Frontal cortex (tissue), 4 donors: ENCODE measurements around the gene LRRC26. TPM values are rescaled to one million over a fixed set of nuclear protein-coding genes. Genes with fewer than 3 reads are reported as not detected.

Experiments
- DNase-seq, 2 donors: peaks; one replicate each; pipeline ENCODE4 v3.0.0; 2012; ENCODE audit warnings: low spot score in 2 of 2
- FAIRE-seq: peaks from 2 replicates; lab custom pipeline; 2012; peaks lifted over from hg19 to GRCh38; lab: Jason Lieb, UNC
- total RNA-seq: library from RNA; depleted of rRNA; stranded (reverse); fragments of >200 nt; gene quantifications from one replicate; pipeline ENCODE4 v1.2.3, GENCODE V29; 2014
- donor health status: control.
- donor health status: control.
- donor health status: control.

The LRRC26 gene
- total RNA-seq, 1 donor from 2014 or later = 0.41 TPM

DNA sequence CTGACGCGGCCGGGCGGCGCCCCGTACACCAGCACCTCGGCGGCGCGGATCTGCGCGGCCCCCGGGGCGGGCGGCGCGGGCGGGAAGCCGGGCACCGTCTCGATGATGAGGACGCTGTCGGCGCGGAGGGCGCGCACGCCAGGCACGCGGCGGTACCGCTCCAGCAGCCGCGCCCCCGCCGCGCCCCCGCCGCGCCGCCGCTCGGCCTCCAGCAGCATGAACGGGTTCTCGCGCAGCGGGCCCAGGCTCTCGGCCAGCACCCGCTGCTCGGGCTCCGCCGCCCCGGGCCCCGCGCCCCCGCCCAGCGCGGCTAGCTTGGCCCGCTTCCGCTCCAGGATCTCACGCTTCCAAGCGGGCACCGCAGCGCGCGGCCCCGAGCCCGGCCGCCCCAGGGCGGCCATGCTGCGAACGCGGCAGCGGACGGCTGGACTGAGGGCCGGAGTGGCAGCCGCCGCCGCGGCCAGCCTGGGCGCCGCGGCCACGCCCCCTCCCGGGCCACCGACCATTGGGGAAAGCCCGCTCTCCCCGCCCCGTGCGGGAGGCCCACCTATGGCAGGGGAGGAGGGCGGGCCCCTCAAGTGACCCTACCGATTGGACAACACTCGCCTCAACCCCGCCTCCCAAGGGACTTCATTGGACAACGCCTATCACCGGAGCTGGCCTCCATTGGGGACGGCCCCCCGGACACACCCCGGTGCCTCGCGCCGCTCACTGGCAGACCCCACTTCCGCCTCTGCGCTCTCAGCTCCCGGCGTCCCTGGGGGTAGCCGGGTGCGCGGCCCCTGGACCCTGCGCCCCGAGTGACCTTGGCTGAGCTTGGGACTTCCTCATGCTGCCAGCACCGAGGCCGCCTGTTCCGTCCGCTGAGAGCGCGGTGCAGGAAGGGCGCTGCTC, 30.7 kb upstream of the LRRC26 start, which contains the start of gene TPRN:
TSS of gene TPRN (minus strand) at position 431 of the 894 bp plus-strand sequence. CDS start at position 401, 30 bp downstream.
- DNase-seq = peak; percentile 100
- FAIRE-seq = peak; percentile 60

- no peak for FAIRE-seq
- DNase-seq = no peak
Measured at GRCh38 chr9:137199411-137200121, 29.7 kb upstream of the LRRC26 start.

- DNase-seq (no peak), FAIRE-seq (no peak)
Measured at GRCh38 chr9:137198902-137199283, 29.0 kb upstream of the LRRC26 start.

- DNase-seq (no peak), FAIRE-seq (no peak)
Measured at GRCh38 chr9:137198051-137198901, 28.4 kb upstream of the LRRC26 start.

- FAIRE-seq = no peak
- no peak for DNase-seq
Measured at GRCh38 chr9:137195525-137196220, 25.8 kb upstream of the LRRC26 start.

GRCh38 chr9:137194909-137195308, 25.1 kb upstream of the LRRC26 start:
- FAIRE-seq (no peak), DNase-seq (no peak)

DNA sequence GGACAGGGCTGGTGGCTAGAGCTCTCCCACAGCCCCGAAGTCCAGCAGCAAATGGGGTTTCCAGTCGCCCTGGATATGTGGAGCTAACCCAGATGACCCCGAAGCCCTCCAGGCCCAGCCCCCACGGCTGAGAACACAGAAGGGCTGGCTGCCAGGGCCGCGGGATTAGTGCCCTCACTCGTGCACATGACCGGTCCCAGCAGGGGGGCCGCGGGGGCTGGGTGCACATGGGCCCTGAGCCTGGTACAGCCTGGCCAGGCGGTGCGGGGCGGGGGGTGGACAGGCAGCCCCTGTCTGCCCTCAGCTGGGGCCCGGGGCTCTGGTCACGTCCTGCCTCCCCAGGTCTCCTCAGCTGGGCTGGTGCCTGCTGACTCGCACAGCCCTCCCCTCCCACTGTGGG, 24.5 kb upstream of the LRRC26 start:
- no peak for FAIRE-seq

DNA sequence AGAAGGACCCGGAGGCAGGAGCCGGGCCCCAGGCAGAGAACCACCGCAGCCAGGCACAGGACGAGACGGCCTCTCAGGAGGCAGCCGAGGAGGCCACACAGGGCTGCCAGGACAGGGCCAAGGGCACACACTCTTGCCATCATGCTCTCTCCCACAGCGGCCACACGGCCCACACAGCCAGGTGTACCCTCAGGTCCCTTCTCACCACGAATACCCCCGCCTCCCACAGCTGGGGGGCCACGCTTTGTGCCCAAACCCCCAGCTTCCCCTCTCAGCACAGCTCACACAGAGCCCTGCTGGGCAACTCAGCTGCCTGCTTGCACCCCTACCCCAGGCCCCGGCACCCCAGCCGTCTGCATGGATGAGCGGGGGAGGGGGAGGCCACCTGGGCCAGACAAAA, 23.9 kb upstream of the LRRC26 start:
- no peak for DNase-seq
- no peak for FAIRE-seq

More for the DNA sequence above, 24.5 kb upstream of the LRRC26 start:
- peak in 1 of 2 donors; percentile 83 for DNase-seq

- FAIRE-seq = no peak
- DNase-seq = no peak
Measured at GRCh38 chr9:137192859-137193258, 23.0 kb upstream of the LRRC26 start.

DNA sequence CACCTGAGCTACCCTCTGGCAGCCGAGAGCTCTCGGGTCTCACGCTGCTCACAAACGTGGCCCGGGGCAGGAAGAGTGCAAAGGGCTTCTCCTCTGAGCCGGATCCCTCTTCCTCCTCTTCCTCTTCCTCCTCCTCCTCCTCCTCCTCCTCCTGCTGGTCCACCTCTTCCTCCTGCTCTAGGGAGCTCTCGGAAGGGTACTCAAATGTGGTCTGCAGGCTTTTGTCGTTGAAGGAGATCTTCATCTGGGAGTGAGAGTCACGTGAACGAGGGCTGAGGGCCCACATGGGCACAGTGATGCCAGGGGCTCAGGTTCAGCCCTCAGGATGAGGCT, 22.6 kb upstream of the LRRC26 start:
- DNase-seq = no peak
- FAIRE-seq = no peak

DNA sequence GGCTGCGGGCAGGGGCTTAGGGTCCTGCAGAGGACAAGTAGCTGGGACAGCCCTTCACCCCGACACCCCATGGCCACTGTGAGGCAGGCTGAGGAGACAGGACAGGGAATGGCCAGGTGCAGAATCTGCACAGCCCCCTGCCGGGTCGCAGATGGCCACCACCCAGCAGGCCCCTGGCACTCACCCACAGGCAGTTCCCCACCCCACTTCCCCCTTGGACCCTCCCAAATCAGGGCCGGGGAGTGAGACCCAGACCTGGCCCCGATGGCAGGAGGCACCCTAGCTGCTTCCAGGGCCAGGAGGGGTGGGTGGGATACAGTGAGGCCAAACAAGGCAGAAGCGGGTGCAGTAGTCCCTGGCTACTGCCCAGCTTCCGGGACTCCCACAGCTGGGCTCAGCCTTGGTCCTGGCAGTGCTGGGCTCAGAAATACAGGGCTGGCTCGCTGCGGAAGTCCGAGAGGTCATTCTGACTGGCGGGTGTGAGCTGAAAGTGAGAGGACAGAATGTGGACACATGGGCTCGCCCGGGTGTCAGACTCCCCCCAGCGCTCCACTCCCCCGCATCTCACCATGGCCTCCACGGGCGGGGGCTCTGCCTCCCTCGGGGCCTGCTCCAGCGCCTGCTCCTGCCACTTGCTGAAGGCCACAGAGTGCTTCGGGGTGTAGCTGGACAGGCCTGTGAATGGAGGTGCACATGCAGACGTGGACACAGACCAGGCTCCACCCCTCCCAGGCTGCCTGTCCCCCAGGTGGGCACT, 22.0 kb upstream of the LRRC26 start:
- DNase-seq = no peak
- no peak for FAIRE-seq

DNA sequence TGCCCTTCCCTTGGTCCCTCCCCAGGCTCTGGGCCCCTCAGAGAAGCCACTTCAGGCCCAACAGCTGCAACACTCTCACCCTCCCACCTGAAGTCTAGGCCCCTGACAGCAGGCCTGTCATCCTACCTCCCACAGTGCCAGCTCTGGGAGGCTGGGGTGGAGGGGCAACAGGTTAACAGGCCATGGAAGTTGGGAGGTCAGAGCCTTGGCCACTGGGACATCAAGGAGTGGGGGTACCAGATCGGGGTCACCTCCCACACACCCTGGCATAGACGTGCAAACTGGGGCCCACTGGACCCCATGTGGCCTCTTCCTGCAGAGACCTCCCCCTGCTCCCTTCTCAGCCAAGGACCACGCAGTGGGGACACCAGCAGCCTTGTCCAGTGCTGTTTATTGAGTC, 21.4 kb upstream of the LRRC26 start:
- FAIRE-seq (no peak), DNase-seq (no peak)

DNA sequence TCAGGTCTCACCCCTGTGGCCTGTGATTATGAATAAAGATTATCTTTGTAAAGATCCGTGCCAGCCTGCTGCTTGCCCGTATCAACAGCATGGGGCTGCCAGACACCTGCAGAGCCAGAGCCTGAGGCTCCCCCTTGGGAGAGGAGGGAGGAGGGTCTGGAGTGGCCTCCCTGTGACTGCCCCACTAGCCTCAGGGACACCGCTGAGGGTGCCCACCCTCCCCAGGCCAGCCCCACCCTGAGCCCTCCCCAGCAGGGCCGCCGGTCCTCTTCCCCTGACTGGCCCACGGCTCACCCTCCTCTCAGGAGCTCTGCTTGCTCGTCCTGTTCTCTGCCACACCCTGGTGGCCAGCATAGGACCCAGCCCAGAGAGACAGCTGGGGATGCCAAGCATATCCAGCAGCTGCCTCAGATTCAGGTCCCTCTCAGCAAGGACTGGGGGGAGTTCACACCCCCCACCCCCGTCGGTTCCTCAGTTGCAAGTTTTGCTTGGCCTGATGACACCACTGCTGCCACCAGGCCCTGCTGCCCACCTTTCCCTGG, 20.5 kb upstream of the LRRC26 start:
- DNase-seq (no peak), FAIRE-seq (no peak)

DNA sequence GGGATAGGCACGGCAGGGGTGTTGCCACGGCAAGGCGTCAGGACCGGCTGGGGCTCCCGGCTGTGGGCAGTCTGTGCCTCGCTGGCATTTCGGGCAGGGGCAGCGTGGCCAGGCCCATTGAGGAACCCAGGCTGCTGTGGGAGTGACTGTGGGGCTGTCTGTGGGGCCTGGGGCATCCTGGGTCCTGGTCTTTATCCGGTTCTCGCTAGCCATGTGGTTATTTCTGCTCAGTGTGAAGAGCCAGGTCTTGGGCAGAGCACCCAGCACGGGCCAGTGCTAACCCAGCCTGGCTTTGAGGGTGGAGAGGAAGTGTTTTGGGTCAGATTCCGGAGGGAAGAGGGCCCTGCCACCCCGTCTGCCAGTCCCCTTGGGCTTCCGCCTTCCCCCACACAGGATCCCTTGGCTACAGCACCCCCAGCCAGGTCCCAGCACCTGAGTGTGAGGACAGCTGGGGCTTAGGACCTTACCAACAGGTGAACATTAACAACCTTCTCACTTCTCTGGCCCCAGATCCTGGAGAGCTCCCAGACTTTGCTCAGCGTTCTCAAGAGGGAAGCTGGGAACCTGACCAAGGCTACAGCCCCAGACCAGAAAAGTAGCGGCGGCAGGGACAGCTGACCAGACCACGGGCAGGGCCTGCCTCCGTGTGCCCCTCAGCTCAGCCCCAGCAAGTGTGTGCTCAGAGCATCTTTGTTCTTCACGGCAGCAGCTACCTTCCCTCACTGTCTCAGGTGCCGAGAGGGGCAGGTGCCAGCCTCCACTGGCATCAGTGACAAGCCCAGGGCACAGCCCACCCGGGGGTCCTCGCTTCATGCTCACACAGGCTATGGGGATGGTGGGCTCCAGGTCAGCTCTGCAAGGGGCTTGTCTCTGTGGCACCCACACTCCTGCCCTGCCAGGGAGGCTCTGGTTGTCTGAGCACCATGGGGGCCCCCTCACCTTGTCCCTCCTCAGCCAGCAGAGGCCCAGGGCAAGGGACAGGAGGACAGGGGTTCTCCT, 19.7 kb upstream of the LRRC26 start:
- FAIRE-seq (no peak), DNase-seq (no peak)

DNA sequence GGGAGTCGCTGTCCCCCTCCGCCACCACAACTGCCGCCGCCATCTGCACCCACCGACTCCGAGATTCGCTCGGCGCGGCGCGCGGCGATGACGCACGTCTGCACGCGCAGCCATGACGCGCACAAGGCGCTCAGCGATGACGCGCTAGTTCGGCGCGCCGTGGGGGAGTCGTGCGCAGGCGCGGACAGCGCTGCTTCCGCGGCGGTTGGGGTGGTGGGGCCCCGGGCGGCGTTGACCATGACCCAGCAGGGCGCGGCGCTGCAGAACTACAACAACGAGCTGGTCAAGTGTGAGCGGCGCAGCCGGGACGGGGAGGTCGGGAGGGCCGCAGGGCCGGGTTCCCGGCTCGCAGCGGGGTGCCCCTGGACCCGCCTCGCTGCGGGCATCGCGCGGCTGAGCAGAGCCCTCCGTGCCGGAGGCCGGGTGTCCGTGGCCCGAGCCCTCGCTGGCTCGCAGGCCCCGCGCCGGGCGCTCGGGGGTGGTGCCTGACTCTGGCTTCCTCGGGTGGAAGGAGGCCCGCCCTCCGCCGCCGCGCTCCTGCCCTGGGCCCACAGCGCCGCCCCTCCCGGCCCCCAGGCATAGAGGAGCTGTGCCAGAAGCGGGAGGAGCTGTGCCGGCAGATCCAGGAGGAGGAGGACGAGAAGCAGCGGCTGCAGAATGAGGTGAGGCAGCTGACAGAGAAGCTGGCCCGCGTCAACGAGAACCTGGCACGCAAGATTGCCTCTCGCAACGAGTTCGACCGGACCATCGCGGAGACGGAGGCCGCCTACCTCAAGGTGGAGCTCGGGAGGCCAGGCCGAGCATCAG, 18.8 kb upstream of the LRRC26 start, which contains the start of the genes ANAPC2 and SSNA1:
TSS of gene ANAPC2 (minus strand) at position 71 of the 807 bp plus-strand sequence. CDS start at position 43, 28 bp downstream.
TSS of gene SSNA1 (plus strand) at position 187 of the 807 bp plus-strand sequence. CDS start at position 238, 51 bp downstream.
- FAIRE-seq = no peak

GRCh38 chr9:137188086-137188489, 18.2 kb upstream of the LRRC26 start:
- FAIRE-seq (no peak), DNase-seq (no peak)

More for the DNA sequence above, 18.8 kb upstream of the LRRC26 start, which contains the start of the genes ANAPC2 and SSNA1:
- peak; percentile 95 for DNase-seq
